H1 (cell line): ENCODE data around the gene GABRG3. TPM values are rescaled to one million over a fixed set of nuclear protein-coding genes. Genes with fewer than 3 reads are reported as not detected.

Experiments
- HDAC2 ChIP-seq, 2 experiments: fragments of 300-600 bp in 1 of 2; sonication (generic) in 1 of 2; IDR thresholded peaks; 2 replicates each; pipeline ENCODE4 v1.6.1; 2011 to 2012; ENCODE audit warnings: low read depth in 2 of 2, low read length in 2 of 2, mild to moderate bottlenecking in 2 of 2, moderate library complexity in 2 of 2, borderline replicate concordance in 1 of 2, inconsistent platforms in 1 of 2
- TAF7 ChIP-seq: optimal IDR thresholded peaks from 2 replicates; pipeline ENCODE3; 2011; ENCODE audit warnings: low read depth, mild to moderate bottlenecking, inconsistent platforms, low read length, moderate library complexity, borderline replicate concordance
- polyA plus RNA-seq, 7 experiments: library from polyadenylated mRNA; depleted of rRNA in 3 of 7; stranded (reverse) in 5 of 7; unstranded in 2 of 7; fragments of >200 nt in 5 of 7; fragments of 200-250 nt in 2 of 7; gene quantifications; 1 replicate in 5 of 7; 2 replicates in 1 of 7; 4 replicates in 1 of 7; pipeline versions ENCODE4 v1.2.1 to v1.2.3, GENCODE V29; 2011 to 2013; ENCODE audit warnings: missing spikeins in 2 of 7, mixed read lengths in 2 of 7
- total RNA-seq: library from RNA; stranded (reverse); fragmentation: NEBNext Ultra II Directional; extraction: Animal tissue kit (Norgen Biotek cat#: 25700); gene quantifications from 2 replicates; pipeline ENCODE4 v1.2.1, GENCODE V29; 2021

The GABRG3 gene
- total and polyA plus RNA-seq, 2 of the 8 experiments (the other 6 are each of a cell fraction or from before 2014, with no cell fraction given): 0.17 to 0.80 TPM

DNA sequence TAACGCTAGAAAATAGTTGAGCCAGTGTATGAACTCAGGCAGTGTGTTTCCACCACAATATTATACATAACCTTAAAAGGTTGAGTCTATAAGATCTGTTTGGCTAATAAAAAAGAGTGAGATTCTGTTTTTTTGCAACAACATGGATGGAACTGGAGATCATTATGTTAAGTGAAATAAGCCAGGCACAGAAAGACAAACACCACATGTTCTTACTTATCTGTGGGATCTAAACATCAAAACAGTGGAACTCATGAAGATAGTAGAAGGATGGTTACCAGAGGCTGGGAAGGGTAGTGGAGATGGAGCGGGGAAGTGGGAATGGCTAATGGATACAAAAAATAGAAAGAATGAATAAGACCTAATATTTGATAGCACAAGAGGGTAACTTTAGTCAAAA, 150.7 kb downstream of the GABRG3 start (continued):
- TF ChIP-seq HDAC2 (IDR thresholded peaks at IDR 0.05; ENCODE audit: borderline replicate concordance in 1 of 2, low read depth in 2 of 2, low read length in 2 of 2) (no peak), TAF7 (no peak)
- TF ChIP-seq, all 59 proteins: peak for 0
